Fibroblast of skin of scalp (primary cell): ENCODE data around the gene PDLIM5.

Experiments used
- DNase-seq: peaks from one replicate; pipeline ENCODE4 v3.0.0-alpha.2; 2013

The PDLIM5 gene

GRCh38 chr4:94566420-94566819 is 114.7 kb downstream of the PDLIM5 start:
- DNase-seq, result no peak

DNA sequence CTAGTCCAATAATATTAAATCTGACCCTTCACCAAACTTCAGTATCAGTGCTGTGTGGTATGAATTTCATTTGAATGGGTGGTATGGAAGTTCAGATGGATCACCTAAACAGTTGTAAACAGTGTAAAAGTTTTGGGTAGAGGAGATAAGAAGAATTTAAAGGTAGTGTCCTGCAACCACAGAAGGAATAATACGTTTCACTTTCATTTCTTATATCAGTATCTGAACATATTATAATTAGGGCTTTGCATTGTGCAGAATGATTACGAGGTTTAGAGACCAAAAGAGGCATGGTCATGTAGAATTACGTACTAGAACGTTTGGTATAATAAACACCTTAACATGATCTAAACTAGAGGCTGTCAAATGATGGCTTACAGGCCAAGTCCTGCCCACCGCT is 116.1 kb downstream of the PDLIM5 start:
- no peak for DNase-seq

DNA sequence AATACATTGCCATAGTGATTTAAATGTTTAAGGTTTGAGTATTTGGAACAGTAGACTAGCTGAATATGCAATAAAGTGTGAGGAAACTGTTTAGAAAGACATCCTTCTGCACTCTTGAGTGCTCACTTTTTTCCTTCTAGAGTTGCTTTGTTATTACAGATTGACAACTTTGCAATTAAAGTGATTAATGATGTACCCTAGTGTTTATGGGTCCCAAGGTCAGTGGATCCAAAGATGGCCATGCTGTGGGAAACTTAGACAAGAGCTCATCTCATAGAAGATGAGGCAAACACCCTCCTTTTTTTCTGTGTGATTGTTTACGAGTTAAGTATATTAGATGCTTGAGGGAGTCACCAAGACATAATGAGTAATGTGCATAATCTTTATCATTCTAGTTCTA is 118.8 kb downstream of the PDLIM5 start:
- no peak for DNase-seq

- DNase-seq, result no peak
These were observed 119.6 kb downstream of the PDLIM5 start for GRCh38 chr4:94571298-94571697.

DNA sequence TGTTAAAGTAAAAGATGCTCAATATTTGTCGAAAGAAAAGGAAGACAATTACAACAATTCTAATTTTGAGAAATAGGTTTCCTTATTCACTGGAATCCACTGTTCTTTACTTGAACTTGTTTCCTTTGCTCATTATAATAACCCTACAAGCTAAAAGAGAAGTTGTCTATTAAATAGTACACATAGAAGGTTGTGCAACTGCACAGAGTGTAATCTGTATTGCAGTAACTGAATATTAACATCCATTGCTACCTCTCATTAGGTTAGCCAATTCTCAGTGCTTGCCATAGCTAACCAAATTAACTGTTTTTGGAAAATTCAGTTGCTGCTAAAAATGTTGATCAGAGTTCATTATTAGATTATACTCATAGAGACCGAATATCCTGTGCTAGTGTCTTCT is 120.0 kb downstream of the PDLIM5 start:
- no peak for DNase-seq

- no peak for DNase-seq
These were observed 122.3 kb downstream of the PDLIM5 start for GRCh38 chr4:94574050-94574449.

DNA sequence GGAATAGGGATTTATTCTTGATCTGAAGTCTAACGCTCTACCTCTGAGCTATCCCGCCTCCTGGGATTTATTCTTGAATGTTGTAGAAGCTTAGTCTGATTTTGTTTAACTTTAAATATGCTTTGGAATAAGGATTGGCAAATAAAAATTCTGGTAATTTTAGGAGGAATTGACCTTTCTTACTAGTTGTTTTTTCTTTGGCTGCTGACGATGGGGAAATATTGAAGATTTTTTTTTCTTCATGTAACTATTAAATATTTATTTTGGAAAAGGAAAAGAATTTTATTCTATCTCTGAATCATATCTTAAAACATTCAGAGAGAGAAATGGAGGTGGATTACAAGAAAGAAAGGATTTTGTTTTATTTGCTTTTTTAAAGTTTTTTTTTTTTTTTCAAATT is 122.9 kb downstream of the PDLIM5 start:
- peak; percentile 52 for DNase-seq

DNA sequence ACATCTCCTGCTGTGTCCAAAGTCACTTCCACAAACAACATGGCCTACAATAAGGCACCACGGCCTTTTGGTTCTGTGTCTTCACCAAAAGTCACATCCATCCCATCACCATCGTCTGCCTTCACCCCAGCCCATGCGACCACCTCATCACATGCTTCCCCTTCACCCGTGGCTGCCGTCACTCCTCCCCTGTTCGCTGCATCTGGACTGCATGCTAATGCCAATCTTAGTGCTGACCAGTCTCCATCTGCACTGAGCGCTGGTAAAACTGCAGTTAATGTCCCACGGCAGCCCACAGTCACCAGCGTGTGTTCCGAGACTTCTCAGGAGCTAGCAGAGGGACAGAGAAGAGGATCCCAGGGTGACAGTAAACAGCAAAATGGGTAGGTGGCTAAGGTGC is 123.9 kb downstream of the PDLIM5 start:
- no peak for DNase-seq

GRCh38 chr4:94576210-94576609 is 124.5 kb downstream of the PDLIM5 start:
- DNase-seq, result no peak

DNA sequence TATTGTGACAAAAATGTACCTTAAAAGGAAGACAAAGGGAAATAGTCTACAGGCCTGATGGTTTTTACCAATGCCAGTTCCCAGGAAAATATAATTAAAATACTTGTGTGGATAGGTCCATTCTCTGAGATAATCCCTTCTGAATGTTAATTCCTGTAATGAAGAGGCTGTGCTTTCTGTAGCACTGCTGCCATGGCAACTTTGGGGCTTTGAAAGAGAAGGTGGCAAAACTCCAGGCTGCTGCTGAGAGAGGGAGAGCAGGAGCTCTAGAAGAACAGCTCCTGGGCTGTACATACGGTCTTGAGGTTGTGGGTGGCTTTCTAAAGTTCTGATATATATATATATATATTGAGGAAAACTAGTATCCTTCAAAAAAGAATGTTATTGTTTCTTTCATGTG is 125.4 kb downstream of the PDLIM5 start:
- DNase-seq, result peak; percentile 73

DNA sequence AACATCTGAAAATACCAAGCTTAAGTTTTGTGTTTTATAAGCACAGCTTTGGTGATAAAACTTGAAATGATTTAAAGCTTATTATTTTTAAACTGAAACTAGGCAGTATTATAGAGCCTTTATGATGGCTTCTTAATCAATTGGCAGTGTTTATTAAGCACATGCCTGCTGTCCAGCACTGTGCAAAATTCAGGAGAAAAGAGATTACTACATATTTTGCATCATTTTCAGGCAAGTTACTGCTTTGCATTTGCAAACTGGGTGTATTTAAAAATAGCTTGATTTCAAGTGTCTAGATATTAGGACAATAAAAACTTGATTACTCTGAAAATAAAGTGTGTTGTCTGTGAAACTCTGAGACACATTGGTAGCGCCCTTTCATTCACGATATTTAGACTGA is 126.5 kb downstream of the PDLIM5 start:
- no peak for DNase-seq

DNA sequence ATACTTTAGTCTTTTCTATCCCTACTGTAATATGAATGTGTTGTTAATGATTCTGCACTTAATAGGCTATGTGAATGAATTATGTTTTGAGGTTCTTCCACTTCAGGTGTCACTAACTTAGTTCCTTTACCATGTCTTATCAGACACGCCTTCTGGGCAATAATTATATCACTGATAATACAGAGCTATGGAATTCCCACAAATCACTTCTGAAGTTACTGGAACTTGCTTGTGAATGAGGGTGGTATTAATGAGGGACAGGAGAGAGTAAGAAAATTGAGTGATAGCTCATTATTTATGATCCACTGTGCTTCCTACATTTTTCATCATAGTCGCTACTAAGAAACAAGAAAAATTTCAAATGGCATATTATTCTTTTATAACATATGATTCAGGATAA is 130.0 kb downstream of the PDLIM5 start:
- no peak for DNase-seq

DNA sequence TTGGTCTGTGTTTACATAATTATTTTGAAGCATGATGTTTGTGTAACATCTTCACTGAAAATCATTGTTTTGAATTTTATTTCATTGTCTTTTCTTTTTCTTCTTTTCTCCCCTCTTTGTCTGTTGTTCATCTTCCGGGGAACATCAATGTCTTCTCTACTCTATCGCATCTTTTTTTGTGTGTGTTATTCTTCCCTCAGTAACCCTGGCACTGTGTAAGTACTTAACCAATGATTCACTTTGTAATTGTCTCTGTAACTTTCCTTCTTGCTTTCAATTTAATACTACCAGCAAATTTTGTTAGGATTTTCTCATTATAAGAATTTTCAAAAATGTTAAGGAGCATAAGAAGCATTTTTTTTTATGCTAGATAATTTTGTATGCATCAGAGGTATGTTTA is 130.8 kb downstream of the PDLIM5 start:
- peak; percentile 42 for DNase-seq

DNA sequence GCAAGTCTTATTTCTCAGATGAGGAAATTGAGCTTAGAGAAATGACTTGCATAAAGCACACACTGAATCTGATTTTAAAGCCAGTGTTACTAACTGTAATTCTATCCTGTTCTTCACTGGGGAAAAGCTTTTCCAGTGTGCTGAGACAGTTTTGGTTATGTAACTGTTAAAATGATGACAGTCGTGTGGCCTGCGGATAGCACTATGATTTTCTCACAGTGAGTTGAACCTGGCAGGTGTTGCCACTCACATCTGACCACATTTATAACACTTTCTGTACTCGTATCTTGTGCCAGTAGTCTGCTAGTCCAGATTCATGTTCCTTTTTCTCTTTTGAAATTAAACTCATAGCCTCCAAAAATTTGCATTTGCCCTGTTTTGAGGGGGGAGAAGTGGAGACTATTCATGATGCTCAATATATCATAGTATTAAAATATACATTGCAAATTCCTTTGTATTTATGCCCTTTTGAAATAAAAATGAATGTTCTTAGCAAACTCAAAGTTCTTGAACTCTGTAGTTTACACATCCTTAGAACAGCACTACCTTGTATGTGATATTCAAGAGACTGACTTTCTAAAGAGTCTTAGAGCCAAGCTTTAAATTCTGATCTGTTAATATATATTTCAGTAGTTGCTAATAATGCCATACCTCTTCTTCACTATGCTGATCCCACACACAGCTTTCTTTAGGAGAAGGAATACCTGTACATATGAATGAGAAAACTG is 132.3 kb downstream of the PDLIM5 start:
- no peak for DNase-seq

DNA sequence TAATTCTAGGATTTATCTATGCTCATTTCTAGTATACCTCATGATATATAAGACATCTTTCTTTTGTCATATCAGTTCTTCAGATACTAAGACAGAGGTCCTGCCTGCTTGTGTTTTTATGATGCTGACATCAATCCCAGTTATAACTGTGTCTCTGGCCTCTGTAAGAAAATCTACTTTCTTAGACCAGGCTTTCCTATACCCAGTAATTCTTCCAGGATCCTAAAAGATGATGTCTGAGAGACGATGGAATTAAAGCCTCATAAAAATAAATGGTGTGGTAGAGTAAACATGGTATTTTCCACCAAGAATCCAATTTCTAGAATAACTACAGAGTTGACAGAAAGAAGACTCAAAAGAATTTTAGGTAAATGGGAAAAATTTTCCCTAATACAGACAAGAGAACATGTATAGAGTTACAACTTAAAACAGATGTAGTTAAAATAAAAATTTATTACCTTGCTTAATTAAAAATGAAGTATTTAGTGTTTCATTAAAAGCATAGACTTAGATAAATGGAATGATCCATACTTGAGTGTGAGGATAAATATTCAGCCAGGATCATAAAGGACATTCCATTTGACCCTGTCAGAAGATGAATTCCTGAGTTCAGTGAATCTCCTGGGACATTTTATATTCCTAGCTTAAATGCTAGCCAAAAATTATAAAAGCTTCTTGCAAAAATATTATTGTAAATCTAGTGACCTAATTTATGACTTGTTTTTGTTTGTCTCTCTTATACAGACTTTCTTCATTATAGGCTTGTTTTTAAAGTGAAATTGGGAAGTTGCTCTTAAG is 137.4 kb downstream of the PDLIM5 start:
- DNase-seq, result peak; percentile 85

DNA sequence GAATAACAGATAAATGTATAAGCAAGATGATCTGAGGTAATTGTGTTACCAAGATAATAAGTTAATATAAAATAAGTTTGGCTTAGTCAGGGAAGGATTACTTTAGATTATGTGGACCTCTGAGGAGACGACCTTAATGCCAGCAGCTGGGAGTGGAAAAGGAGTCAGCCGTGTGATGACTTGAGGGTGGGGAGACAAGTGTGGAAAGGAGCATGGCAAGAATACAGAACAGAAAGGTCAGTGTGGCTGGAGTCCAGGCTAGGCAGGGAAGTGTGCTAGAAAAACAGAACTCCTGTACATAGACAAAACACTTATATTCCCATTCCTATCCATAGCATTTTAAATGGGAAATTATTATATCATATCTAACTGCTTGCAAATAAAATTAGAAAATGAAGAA is 138.8 kb downstream of the PDLIM5 start:
- DNase-seq, result no peak

DNA sequence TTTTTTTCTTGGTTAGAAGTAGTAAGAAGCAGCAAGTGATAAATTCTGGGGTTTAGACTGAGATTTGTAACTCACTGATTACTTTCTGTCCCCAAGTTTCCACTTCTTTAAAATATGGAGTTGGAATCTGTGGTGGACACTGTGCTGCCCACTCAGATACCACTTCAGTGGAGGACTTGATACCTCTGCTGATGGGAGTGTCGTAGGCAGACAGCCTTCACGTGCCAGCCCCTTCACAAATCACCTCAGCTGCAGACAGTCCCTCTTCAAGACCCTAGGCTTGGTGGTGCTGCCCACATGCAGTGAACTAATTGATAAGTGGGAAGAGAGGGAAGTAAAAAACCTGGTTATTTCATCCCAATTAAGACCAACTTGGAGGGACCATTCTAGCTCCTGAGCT is 139.5 kb downstream of the PDLIM5 start:
- no peak for DNase-seq

DNA sequence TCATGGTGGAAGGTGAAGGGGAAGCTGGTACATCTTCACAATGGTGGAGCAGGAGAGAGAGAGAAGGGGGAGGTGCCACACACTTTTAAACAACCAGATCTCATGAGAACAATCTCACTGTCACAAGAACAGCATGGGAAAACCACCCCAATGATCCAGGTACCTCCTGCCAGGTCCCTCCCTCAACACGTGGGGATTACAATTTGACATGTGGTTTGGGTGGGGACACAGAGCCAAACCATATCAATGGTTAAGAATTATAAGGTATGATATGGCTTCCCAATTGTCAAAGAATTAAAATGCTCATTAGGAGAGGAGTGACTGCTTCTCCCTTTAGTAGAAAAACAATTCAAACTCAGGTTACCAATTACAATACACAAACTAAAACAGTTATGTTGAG is 143.3 kb downstream of the PDLIM5 start:
- DNase-seq, result no peak

DNA sequence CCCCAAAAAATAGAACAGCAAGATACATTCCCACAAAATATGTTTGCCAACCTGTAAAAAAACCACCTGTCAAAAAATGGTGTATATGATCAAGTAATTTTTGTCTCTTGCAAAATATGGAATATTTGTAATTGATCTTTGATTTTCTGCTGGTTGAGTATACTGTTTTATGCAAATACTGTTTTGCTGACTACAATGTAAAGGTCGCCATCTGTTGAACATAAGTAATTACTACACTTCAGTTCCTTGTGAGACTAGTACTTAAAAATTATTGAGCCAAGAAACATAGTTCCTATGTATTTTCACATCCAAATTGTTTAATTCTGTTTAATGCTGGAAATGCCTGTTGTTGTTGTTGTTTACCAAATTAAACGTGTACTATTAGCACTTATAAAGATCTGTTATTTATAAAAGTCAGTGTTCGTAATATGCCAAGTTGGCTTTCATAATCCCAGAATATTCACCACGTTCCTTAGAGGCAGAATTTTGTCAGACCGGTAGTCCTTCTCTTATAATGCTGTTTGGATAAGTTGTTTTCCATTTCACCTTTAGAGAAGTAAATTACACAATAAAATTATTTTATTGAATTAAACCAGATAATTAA is 144.2 kb downstream of the PDLIM5 start:
- peak; percentile 63 for DNase-seq

DNA sequence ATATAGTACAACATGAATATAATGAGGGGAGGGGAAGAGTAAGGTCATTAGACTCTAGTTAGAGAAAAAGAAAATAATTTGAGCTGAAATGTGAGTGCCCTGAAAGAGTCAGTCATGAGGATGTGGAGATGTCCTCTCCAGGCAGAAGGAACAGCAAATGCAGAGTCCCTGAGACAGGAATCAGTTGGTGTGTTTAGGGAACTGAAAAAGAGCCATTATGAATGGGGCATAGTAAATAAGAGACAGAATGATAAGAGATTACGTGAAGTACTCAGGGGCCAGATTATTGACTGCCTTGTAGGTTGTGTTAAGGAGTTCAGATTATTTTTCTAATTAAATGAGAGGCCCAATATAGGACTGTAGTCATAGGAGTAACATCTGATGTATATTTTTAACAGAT is 147.0 kb downstream of the PDLIM5 start:
- no peak for DNase-seq

DNA sequence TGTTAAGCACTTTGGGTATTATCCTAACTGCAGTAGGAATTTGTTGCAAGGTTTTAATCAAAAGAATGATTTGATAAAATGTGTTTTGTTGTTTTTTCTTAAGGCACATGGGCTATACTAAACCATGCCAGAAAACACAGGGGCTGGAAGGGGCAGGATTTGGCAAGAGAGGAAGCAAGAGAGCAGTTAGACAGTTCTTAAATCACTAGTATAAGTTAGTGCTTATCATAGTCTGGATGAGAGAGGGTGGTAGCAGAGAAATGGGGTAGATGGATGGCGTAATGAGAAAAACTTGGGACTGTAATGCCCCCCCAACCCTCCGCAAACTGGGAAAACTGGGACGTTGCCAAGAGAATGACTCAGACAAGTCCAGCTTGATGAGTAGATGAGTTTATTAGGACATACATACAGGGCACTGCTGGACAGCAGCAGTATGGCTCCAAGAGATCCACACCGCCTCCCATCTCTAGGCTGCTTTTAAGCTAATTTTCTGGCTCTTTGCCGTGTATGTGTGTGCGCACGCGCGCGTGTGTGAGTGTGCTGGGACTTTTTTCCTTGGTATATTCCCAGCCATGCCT is 151.5 kb downstream of the PDLIM5 start:
- peak; percentile 69 for DNase-seq

DNA sequence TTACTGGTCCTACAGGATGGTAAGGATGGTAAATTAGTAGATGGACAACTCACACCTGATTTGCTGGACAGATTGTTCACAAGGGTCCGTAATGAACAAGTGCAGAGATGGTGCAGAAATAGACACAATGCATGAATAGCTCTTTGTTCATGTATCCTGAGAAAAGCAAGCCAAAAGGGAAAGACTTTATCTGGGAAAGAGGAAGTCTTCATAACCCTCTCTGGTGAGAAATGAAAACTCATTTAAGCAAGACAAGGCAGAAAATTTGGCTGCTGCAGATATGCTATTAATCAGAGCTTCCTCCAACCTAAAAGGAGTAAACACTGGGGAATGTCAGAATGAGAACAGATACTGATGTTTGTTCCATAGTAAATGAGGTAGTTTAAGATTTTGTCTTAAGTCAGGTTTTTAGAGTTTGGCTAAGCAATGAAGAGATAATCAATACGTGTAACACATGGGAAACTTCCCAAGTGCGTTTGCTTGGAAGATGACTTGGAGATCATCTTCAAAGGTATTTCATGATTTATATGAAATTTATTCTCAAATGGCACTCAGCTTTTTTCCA is 153.6 kb downstream of the PDLIM5 start:
- no peak for DNase-seq

DNA sequence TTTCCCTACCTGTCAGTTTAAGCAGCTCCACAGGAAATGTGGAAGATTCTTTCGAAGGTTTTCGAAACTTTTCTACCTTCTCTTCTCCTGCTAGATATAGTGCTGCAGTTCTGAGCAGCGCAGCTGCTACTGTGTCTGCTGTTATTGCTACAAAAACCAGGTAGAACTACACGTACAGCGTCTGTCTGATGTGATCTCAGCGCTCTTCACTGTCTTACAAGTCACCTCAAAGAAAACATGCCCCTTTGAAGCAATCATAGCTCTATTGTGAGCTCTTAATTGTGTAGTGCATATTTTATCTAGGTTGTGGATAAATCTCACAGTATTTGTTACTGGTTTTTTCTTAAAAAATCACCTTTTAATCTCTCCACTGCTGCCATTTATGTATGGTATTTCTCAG is 158.4 kb downstream of the PDLIM5 start:
- DNase-seq, result no peak
